Caco-2 (cell line): ENCODE data around the gene DDX27. TPM values are rescaled to one million over a fixed set of nuclear protein-coding genes. Genes with fewer than 3 reads are reported as not detected.

Experiments used
- BruUV-seq: library from RNA; stranded (reverse); fragments of 400-500 nt; replicated peaks from 2 replicates; lab custom pipeline; 2021; lab: Mats Ljungman, UMichigan
- CTCF ChIA-PET: fragments of 300-600 bp; sonication (Branson Sonifier 250); formaldehyde crosslinking; loops from one replicate; lab custom pipeline; 2022; ENCODE audit warnings: antibody characterized with exemption; lab: Charles Lee
- POLR2A ChIA-PET: fragments of 300-600 bp; sonication (Branson Sonifier 250); formaldehyde crosslinking; loops from one replicate; lab custom pipeline; 2022; ENCODE audit warnings: antibody characterized with exemption; lab: Charles Lee
- DNase-seq, 2 experiments: peaks; one replicate each; pipeline versions ENCODE4 v3.0.0 to v3.0.0-alpha.2; 2020 to 2022
- H3K27me3 ChIP-seq: replicated peaks from 2 replicates; pipeline ENCODE4 v1.6.0; 2011; ENCODE audit warnings: low read length; ENCODE audit not compliant: control insufficient read depth, insufficient read depth
- H3K36me3 ChIP-seq: 2 replicates; pipeline ENCODE4 v1.5.1; 2011; ENCODE audit warnings: low read length; ENCODE audit not compliant: control insufficient read depth, insufficient read depth
- H3K4me1 ChIP-seq: fragments of 250-450 bp; sonication (Bioruptor Pico); 2 replicates; pipeline ENCODE4 v1.5.1; 2020; ENCODE audit warnings: mild to moderate bottlenecking
- H3K4me3 ChIP-seq: 2 replicates; pipeline ENCODE4 v1.5.1; 2011; ENCODE audit warnings: low read depth, mild to moderate bottlenecking, control low read depth, low read length
- H3K9me3 ChIP-seq: fragments of 250-450 bp; sonication (Bioruptor Pico); 2 replicates; pipeline ENCODE4 v1.5.1; 2020; ENCODE audit warnings: mild to moderate bottlenecking, moderate library complexity
- H3K27ac Mint-ChIP-seq: one replicate; pipeline ENCODE4 v1.8.0; 2022; ENCODE audit warnings: mixed read lengths; ENCODE audit not compliant: unreplicated experiment
- H3K27me3 Mint-ChIP-seq: one replicate; pipeline ENCODE4 v1.8.0; 2022; ENCODE audit warnings: mixed read lengths; ENCODE audit not compliant: insufficient read depth, unreplicated experiment
- H3K36me3 Mint-ChIP-seq: one replicate; pipeline ENCODE4 v1.8.0; 2022; ENCODE audit warnings: mild to moderate bottlenecking, mixed read lengths; ENCODE audit not compliant: insufficient read depth, unreplicated experiment
- H3K4me1 Mint-ChIP-seq: one replicate; pipeline ENCODE4 v1.8.0; 2022; ENCODE audit warnings: low read depth, mixed read lengths; ENCODE audit not compliant: unreplicated experiment
- H3K4me3 Mint-ChIP-seq: one replicate; pipeline ENCODE4 v1.8.0; 2022; ENCODE audit warnings: mild to moderate bottlenecking, moderate library complexity, mixed read lengths; ENCODE audit not compliant: unreplicated experiment
- H3K9me3 Mint-ChIP-seq: one replicate; pipeline ENCODE4 v1.8.0; 2022; ENCODE audit warnings: mixed read lengths; ENCODE audit not compliant: unreplicated experiment
- intact Hi-C: fragments of 100-400 bp; cut with micrococcal nuclease; formaldehyde crosslinking; loops from one replicate; pipeline ENCODE4 v1.10.0; 2022; ENCODE audit not compliant: unreplicated experiment
- total RNA-seq: library from RNA; stranded (reverse); gene quantifications from 2 replicates; pipeline ENCODE4 v1.2.3, GENCODE V29; 2022
- TF ChIP-seq, protein P1 (sequence below), 2 experiments: fragments of 200-600 bp in 1 of 2; IDR thresholded peaks; 1 replicate in 1 of 2; 2 replicates in 1 of 2; pipeline versions ENCODE4 v1.5.1 to v1.8.0; 2011 to 2022; ENCODE audit warnings: antibody characterized with exemption in 1 of 2, control low read depth in 1 of 2, inconsistent platforms in 1 of 2, low read depth in 1 of 2, low read length in 1 of 2, mild to moderate bottlenecking in 1 of 2, moderate library complexity in 1 of 2; ENCODE audit not compliant: insufficient read depth in 1 of 2, severe bottlenecking in 1 of 2, unreplicated experiment in 1 of 2

Gene DDX27
- total RNA-seq, 1 experiment from 2014 or later = 148 TPM

- peaks cover 46% of the 10 kb centered on the region for H3K9me3 ChIP-seq
- DNase-seq = peak in 1 of 2 experiments; percentile 54
- H3K4me1 ChIP-seq = peaks cover 52% of the 10 kb centered on the region
- peaks cover 58% of the 10 kb centered on the region for H3K36me3 ChIP-seq
- Mint-ChIP-seq H3K4me1 (peaks cover 64% of the 10 kb centered on the region), H3K9me3 (peaks cover 43% of the 10 kb centered on the region), H3K27me3 (peaks cover 9% of the 10 kb centered on the region), H3K36me3 (peaks cover 97% of the 10 kb centered on the region), H3K27ac (peak overlapping the region; percentile 97), H3K4me3 (peak overlapping the region; percentile 81)
- TF ChIP-seq, protein P1, sequence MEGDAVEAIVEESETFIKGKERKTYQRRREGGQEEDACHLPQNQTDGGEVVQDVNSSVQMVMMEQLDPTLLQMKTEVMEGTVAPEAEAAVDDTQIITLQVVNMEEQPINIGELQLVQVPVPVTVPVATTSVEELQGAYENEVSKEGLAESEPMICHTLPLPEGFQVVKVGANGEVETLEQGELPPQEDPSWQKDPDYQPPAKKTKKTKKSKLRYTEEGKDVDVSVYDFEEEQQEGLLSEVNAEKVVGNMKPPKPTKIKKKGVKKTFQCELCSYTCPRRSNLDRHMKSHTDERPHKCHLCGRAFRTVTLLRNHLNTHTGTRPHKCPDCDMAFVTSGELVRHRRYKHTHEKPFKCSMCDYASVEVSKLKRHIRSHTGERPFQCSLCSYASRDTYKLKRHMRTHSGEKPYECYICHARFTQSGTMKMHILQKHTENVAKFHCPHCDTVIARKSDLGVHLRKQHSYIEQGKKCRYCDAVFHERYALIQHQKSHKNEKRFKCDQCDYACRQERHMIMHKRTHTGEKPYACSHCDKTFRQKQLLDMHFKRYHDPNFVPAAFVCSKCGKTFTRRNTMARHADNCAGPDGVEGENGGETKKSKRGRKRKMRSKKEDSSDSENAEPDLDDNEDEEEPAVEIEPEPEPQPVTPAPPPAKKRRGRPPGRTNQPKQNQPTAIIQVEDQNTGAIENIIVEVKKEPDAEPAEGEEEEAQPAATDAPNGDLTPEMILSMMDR (IDR thresholded peaks at IDR 0.05; ENCODE audit: insufficient read depth in 1 of 2, low read depth in 1 of 2, low read length in 1 of 2, severe bottlenecking in 1 of 2, unreplicated experiment in 1 of 2) = no peak
- CTCF ChIA-PET = no interaction called here
- BruUV-seq = TSS peak; percentile 42
- no peaks in the 10 kb centered on the region for H3K27me3 ChIP-seq
- intact Hi-C loops = loop anchor here (1.0 to 2.0 kb wide), 3 partner anchors 8 to 60 kb away; partner anchors contain the start of gene DDX27
- H3K4me3 ChIP-seq = peak overlapping the region; percentile 76
- POLR2A ChIA-PET = interaction anchor here (0.6 to 2.3 kb wide), 5 partner anchors 9 to 638 kb away, joined by 3 to 45 read pairs (median 15); partner anchors contain the start of gene DDX27
Observed at GRCh38 chr20:49278818-49279676, 59.8 kb downstream of the DDX27 start.

DNA sequence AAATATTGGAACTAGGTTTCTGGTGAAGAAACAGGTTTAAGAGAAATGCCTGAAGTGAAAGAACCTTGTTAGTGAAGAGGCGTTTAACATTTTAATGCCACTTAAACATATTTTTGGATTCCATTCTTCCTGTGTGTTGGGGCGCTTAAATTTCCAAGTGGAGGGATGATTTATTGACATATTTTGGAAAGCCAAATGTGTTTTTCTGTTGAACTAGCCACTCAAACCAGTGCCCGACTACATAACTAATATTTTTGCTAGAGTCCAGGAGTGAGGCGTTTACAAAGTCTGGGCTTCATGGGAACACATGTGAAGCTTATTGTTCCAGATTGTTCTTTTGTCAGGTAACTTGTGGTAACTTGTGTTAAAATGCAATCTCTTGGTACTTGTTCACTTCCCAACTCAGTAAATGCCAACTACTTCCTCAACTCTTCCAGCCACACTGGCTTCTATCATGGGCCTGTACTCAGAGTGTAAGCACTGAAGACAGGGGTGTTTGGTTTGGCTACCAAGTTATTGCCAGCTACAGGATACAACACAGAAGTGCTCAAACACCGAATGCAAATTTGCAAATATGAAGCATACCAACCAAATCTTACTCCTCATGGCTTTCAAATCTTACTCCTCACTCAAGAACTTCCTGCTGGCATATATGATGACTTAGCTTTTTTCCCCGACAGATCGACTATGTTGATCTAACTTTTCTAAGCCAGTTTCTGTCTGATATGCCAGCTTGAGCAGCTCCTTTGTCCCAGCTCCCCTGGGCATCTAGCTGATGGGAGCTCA, 60.7 kb downstream of the DDX27 start:
- peaks cover 63% of the 10 kb centered on the region for H3K36me3 ChIP-seq
- no peak for DNase-seq
- H3K9me3 ChIP-seq = peaks cover 52% of the 10 kb centered on the region
- peaks cover 51% of the 10 kb centered on the region for H3K9me3 Mint-ChIP-seq
- peak overlapping the region; percentile 97 for H3K27ac Mint-ChIP-seq
- ChIA-PET POLR2A (interaction anchor here (0.7 to 2.3 kb wide), 4 partner anchors 17 to 637 kb away, joined by 3 to 19 read pairs (median 3); partner anchors contain the start of gene DDX27), CTCF (no interaction called here)
- TF ChIP-seq, protein P1 (IDR thresholded peaks at IDR 0.05; ENCODE audit: insufficient read depth in 1 of 2, low read depth in 1 of 2, low read length in 1 of 2, severe bottlenecking in 1 of 2, unreplicated experiment in 1 of 2) = no peak
- no TSS peak for BruUV-seq
- H3K4me3 Mint-ChIP-seq = peak overlapping the region; percentile 81
- intact Hi-C loops = loop anchor here (2.0 kb wide), 1 partner anchor 61 kb away; the partner anchor contains the start of gene DDX27
- H3K27me3 ChIP-seq = no peaks in the 10 kb centered on the region
- H3K27me3 Mint-ChIP-seq = peaks cover 9% of the 10 kb centered on the region
- peaks cover 58% of the 10 kb centered on the region for H3K4me1 ChIP-seq
- peaks cover 72% of the 10 kb centered on the region for H3K4me1 Mint-ChIP-seq
- peaks cover 100% of the 10 kb centered on the region for H3K36me3 Mint-ChIP-seq
- H3K4me3 ChIP-seq = peak overlapping the region; percentile 76
